K562 (cell line): ENCODE measurements around the gene CCDC136. TPM values are rescaled to one million over a fixed set of nuclear protein-coding genes. Genes with fewer than 3 reads are reported as not detected.

Experiments
- BACH1 ChIP-seq: fragments of 200-800 bp; sonication (Bioruptor generic); IDR thresholded peaks from 2 replicates; pipeline ENCODE4 v1.6.1; 2016; ENCODE audit warnings: missing genetic modification characterization, missing compliant biosample characterization
- EGR1 ChIP-seq: fragments of 450-650 bp; conservative IDR thresholded peaks from 2 replicates; pipeline ENCODE4 v1.6.1; 2017; ENCODE audit warnings: mild to moderate bottlenecking
- GATAD2A ChIP-seq: fragments of 450-650 bp; IDR thresholded peaks from 2 replicates; pipeline ENCODE4 v1.6.1; 2017
- MXI1 ChIP-seq: IDR thresholded peaks from 2 replicates; pipeline ENCODE4 v1.6.1; 2011; ENCODE audit warnings: low read depth, mild to moderate bottlenecking, improper control_type of control experiment, low read length
- NFRKB ChIP-seq: fragments of 450-650 bp; IDR thresholded peaks from 2 replicates; pipeline ENCODE4 v1.6.1; 2016; ENCODE audit warnings: low read depth
- NR3C1 ChIP-seq: sonication (generic); formaldehyde crosslinking; IDR thresholded peaks from 2 replicates; pipeline ENCODE4 v1.8.1; 2022; ENCODE audit warnings: missing genetic modification reagents
- PHF21A ChIP-seq: fragments of 450-650 bp; IDR thresholded peaks from 2 replicates; pipeline ENCODE4 v1.6.1; 2017; ENCODE audit warnings: low read depth, borderline replicate concordance
- SIN3A ChIP-seq, 2 experiments: fragments of 150-350 bp in 1 of 2; IDR thresholded peaks; 2 replicates each; pipeline ENCODE4 v1.6.1; 2011 to 2016; ENCODE audit warnings: borderline replicate concordance in 2 of 2, low read depth in 2 of 2, low read length in 2 of 2, mild to moderate bottlenecking in 2 of 2, moderate library complexity in 2 of 2; ENCODE audit not compliant: control insufficient read depth in 1 of 2
- TAF1 ChIP-seq: IDR thresholded peaks from 2 replicates; pipeline ENCODE4 v1.6.1; 2011; ENCODE audit warnings: mild to moderate bottlenecking, low read length, moderate library complexity; ENCODE audit not compliant: insufficient read depth, control insufficient read depth, severe bottlenecking; ENCODE audit errors: extremely low read depth
- XRCC4 ChIP-seq: IDR thresholded peaks from one replicate; pipeline ENCODE4 v1.6.1; 2011; ENCODE audit not compliant: insufficient read depth, insufficient read length; ENCODE audit errors: extremely low read depth
- ZBTB1 ChIP-seq: sonication (generic); formaldehyde crosslinking; IDR thresholded peaks from 2 replicates; pipeline ENCODE4 v1.8.1; 2023; ENCODE audit warnings: missing genetic modification reagents, low read depth, mild to moderate bottlenecking, borderline replicate concordance
- ZBTB17 ChIP-seq: fragments of 450-650 bp; formaldehyde crosslinking; IDR thresholded peaks from 2 replicates; pipeline ENCODE4 v1.4.0; 2020; ENCODE audit warnings: mild to moderate bottlenecking
- ZFP30 ChIP-seq: fragments of 250-450 bp; sonication (Bioruptor Pico); IDR thresholded peaks from 2 replicates; pipeline ENCODE4 v1.8.0; 2022; ENCODE audit warnings: moderate library complexity, mild to moderate bottlenecking, inconsistent platforms, borderline replicate concordance
- polyA plus RNA-seq, 8 experiments: library from polyadenylated mRNA; depleted of rRNA in 4 of 8; stranded (reverse) in 5 of 8; unstranded in 3 of 8; fragments of >200 nt; fragmentation: Nextera tagmentation in 2 of 8; fragmentation: Illumina TruSeq in 1 of 8; extraction: Ambion mirVana in 2 of 8; extraction: Trizol in 1 of 8; gene quantifications; 2 replicates each; pipeline versions ENCODE4 v1.2.1 to v1.2.3, GENCODE V29; 2011 to 2014; ENCODE audit warnings: inconsistent platforms in 1 of 8, missing spikeins in 1 of 8
- total RNA-seq, 7 experiments: library from RNA; depleted of rRNA in 6 of 7; stranded (reverse); fragments of >200 nt in 6 of 7; fragmentation: Illumina TruSeq in 2 of 7; extraction: Trizol in 2 of 7; gene quantifications; 2 replicates each; pipeline versions ENCODE4 v1.2.1 to v1.2.3, GENCODE V29; 2011 to 2021; ENCODE audit warnings: low replicate concordance in 1 of 7
- TF ChIP-seq, protein P1 (sequence below), 2 experiments: fragments of 450-650 bp in 1 of 2; sonication (generic) in 1 of 2; formaldehyde crosslinking in 1 of 2; IDR thresholded peaks in 1 of 2; conservative IDR thresholded peaks in 1 of 2; 2 replicates each; pipeline versions ENCODE4 v1.6.1 to v1.8.1; 2016 to 2023; ENCODE audit warnings: mild to moderate bottlenecking in 2 of 2, moderate library complexity in 2 of 2, inconsistent platforms in 1 of 2, missing genetic modification reagents in 1 of 2
- TF ChIP-seq, protein P2 (sequence below): fragments of 250-450 bp; sonication (Bioruptor Pico); IDR thresholded peaks from 2 replicates; pipeline ENCODE4 v1.8.0; 2022; ENCODE audit warnings: moderate library complexity, mild to moderate bottlenecking, inconsistent platforms
- TF ChIP-seq, protein P3 (sequence below): fragments of 450-650 bp; formaldehyde crosslinking; IDR thresholded peaks from 2 replicates; pipeline ENCODE4 v1.4.0; 2022; ENCODE audit warnings: missing genetic modification characterization
- TF ChIP-seq, protein P4 (sequence below): fragments of 250-450 bp; sonication (Bioruptor Pico); IDR thresholded peaks from 2 replicates; pipeline ENCODE4 v1.8.0; 2021; ENCODE audit warnings: moderate library complexity, mild to moderate bottlenecking, inconsistent platforms
- TF ChIP-seq, protein P5 (sequence below): sonication (generic); formaldehyde crosslinking; IDR thresholded peaks from 2 replicates; pipeline ENCODE4 v1.8.0; 2022; ENCODE audit warnings: mild to moderate bottlenecking, missing genetic modification reagents
- TF ChIP-seq, protein P6 (sequence below): fragments of 150-350 bp; IDR thresholded peaks from 2 replicates; pipeline ENCODE4 v1.6.1; 2014; ENCODE audit warnings: low read depth, mild to moderate bottlenecking, low read length, borderline replicate concordance

Gene CCDC136
- total and polyA plus RNA-seq, 9 of the 15 experiments (the other 6 are each of a cell fraction or from before 2014, with no cell fraction given): 2.4 to 40.8 (median 26.5) TPM

DNA sequence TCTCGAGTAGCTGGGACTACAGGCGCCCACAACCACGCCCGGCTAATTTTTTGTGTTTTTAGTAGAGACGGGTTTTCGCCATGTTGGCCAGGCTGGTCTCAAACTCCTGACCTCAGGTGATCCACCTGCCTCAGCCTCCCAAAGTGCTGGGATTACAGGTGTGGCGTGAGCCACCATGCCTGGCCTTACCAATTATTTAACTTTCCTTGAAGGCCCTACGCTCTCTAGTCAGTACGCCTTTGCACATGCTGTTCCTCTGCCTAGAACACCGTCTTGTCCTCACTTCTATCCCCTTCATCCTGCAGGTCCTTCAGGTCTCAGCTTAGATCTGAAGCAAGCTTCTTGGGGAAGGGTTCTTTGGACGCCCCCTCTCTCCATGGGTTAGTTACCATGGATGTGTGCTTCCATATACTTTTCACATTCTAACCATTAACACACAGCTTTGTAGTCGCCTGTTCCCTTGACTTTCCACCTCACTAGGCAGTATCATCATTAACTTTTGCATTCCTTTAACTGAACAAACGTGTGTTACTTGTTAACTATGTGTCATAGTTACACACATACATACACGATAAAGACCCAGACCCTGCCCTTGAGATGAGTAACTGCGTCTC, 70.3 kb downstream of the CCDC136 start (continued):
- TF ChIP-seq, protein P1, sequence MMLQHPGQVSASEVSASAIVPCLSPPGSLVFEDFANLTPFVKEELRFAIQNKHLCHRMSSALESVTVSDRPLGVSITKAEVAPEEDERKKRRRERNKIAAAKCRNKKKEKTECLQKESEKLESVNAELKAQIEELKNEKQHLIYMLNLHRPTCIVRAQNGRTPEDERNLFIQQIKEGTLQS (IDR thresholded peaks at IDR 0.05): no peak
- TF ChIP-seq, protein P1 (CRISPR knock-in tag; conservative IDR thresholded peaks at IDR 0.05): 0 out of 2 replicates have a peak, but pooled peaks have one; percentile 68
- TF ChIP-seq, protein P2, sequence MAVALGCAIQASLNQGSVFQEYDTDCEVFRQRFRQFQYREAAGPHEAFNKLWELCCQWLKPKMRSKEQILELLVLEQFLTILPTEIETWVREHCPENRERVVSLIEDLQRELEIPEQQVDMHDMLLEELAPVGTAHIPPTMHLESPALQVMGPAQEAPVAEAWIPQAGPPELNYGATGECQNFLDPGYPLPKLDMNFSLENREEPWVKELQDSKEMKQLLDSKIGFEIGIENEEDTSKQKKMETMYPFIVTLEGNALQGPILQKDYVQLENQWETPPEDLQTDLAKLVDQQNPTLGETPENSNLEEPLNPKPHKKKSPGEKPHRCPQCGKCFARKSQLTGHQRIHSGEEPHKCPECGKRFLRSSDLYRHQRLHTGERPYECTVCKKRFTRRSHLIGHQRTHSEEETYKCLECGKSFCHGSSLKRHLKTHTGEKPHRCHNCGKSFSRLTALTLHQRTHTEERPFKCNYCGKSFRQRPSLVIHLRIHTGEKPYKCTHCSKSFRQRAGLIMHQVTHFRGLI (CRISPR knock-in tag): no peak
- TF ChIP-seq SIN3A (IDR thresholded peaks at IDR 0.05; ENCODE audit: borderline replicate concordance in 2 of 2, control insufficient read depth in 1 of 2, low read depth in 2 of 2, low read length in 2 of 2): no peak
- TF ChIP-seq ZBTB17 (CRISPR knock-in tag): 0 out of 2 replicates have a peak, but pooled peaks have one; percentile 54
- TF ChIP-seq NR3C1 (CRISPR knock-in tag): no peak
- TF ChIP-seq EGR1: no peak
- no peak for TF ChIP-seq PHF21A
- TF ChIP-seq ZBTB1 (CRISPR knock-in tag): no peak
- TF ChIP-seq, protein P3, sequence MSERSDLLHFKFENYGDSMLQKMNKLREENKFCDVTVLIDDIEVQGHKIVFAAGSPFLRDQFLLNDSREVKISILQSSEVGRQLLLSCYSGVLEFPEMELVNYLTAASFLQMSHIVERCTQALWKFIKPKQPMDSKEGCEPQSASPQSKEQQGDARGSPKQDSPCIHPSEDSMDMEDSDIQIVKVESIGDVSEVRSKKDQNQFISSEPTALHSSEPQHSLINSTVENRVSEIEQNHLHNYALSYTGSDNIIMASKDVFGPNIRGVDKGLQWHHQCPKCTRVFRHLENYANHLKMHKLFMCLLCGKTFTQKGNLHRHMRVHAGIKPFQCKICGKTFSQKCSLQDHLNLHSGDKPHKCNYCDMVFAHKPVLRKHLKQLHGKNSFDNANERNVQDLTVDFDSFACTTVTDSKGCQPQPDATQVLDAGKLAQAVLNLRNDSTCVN (CRISPR knock-in tag): peak; percentile 72; the same call in 1 of the 2 replicates
- TF ChIP-seq ZFP30 (CRISPR knock-in tag): no peak
- TF ChIP-seq, protein P4, sequence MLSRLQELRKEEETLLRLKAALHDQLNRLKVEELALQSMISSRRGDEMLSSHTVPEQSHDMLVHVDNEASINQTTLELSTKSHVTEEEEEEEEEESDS (CRISPR knock-in tag): no peak
- TF ChIP-seq, protein P5, sequence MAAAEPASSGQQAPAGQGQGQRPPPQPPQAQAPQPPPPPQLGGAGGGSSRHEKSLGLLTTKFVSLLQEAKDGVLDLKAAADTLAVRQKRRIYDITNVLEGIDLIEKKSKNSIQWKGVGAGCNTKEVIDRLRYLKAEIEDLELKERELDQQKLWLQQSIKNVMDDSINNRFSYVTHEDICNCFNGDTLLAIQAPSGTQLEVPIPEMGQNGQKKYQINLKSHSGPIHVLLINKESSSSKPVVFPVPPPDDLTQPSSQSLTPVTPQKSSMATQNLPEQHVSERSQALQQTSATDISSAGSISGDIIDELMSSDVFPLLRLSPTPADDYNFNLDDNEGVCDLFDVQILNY (CRISPR knock-in tag): 0 out of 2 replicates have a peak, but pooled peaks have one; percentile 63
- TF ChIP-seq BACH1 (tag): no peak
- TF ChIP-seq TAF1: no peak
- no peak for TF ChIP-seq MXI1
- no peak for TF ChIP-seq GATAD2A
- TF ChIP-seq NFRKB: no peak; the same call in none of the 2 replicates
- TF ChIP-seq, protein P6, sequence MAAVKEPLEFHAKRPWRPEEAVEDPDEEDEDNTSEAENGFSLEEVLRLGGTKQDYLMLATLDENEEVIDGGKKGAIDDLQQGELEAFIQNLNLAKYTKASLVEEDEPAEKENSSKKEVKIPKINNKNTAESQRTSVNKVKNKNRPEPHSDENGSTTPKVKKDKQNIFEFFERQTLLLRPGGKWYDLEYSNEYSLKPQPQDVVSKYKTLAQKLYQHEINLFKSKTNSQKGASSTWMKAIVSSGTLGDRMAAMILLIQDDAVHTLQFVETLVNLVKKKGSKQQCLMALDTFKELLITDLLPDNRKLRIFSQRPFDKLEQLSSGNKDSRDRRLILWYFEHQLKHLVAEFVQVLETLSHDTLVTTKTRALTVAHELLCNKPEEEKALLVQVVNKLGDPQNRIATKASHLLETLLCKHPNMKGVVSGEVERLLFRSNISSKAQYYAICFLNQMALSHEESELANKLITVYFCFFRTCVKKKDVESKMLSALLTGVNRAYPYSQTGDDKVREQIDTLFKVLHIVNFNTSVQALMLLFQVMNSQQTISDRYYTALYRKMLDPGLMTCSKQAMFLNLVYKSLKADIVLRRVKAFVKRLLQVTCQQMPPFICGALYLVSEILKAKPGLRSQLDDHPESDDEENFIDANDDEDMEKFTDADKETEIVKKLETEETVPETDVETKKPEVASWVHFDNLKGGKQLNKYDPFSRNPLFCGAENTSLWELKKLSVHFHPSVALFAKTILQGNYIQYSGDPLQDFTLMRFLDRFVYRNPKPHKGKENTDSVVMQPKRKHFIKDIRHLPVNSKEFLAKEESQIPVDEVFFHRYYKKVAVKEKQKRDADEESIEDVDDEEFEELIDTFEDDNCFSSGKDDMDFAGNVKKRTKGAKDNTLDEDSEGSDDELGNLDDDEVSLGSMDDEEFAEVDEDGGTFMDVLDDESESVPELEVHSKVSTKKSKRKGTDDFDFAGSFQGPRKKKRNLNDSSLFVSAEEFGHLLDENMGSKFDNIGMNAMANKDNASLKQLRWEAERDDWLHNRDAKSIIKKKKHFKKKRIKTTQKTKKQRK: no peak
- TF ChIP-seq XRCC4: no peak
